Body of pancreas (tissue), 4 donors: ENCODE results near the gene ARMH1. TPM values are rescaled to one million over a fixed set of nuclear protein-coding genes. Genes with fewer than 3 reads are reported as not detected.

Experiments used
- ATAC-seq: fragments of 150-250 bp; one replicate; pipeline ENCODE4 v1.9.1; 2016
- DNase-seq, 4 donors: peaks; one replicate each; pipeline ENCODE4 v3.0.0-alpha.2; 2019
- H3K27ac ChIP-seq, 4 donors: fragments of 200-600 bp; sonication (generic); 1 replicate in 3 of 4; 2 replicates in 1 of 4; pipeline versions ENCODE4 v1.5.1 to v1.6.1; 2016 to 2019; ENCODE audit warnings: mild to moderate bottlenecking in 1 of 4, mixed read lengths in 1 of 4, moderate library complexity in 1 of 4
- H3K27me3 ChIP-seq, 2 donors: fragments of 200-600 bp; sonication (generic); one replicate each; pipeline ENCODE4 v1.6.0; 2016; ENCODE audit warnings: mild to moderate bottlenecking in 1 of 2
- H3K36me3 ChIP-seq, 2 donors: fragments of 200-600 bp; sonication (generic); replicated peaks in 1 of 2; 2 replicates each; pipeline ENCODE4 v1.5.1; 2016; ENCODE audit warnings: low read depth in 2 of 2; ENCODE audit not compliant: insufficient read depth in 1 of 2
- H3K4me1 ChIP-seq: fragments of 200-600 bp; sonication (generic); one replicate; pipeline ENCODE4 v1.6.0; 2016
- H3K4me3 ChIP-seq, 2 donors: fragments of 200-600 bp; sonication (generic); 1 replicate in 1 of 2; 2 replicates in 1 of 2; pipeline ENCODE4 v1.5.1; 2016 to 2019
- H3K9me3 ChIP-seq, 3 donors: fragments of 200-600 bp; sonication (generic); 1 replicate in 2 of 3; 2 replicates in 1 of 3; pipeline ENCODE4 v1.5.1; 2016
- CTCF ChIP-seq, 7 experiments: fragments of 450-650 bp in 4 of 7; fragments of 200-600 bp in 3 of 7; sonication (generic) in 3 of 7; IDR thresholded peaks; one replicate each; pipeline ENCODE4 v1.5.1; 2016 to 2019; ENCODE audit warnings: antibody characterized with exemption in 7 of 7
- POLR2A ChIP-seq, 3 donors: fragments of 450-650 bp; IDR thresholded peaks; one replicate each; pipeline ENCODE4 v1.6.1; 2016; ENCODE audit warnings: antibody characterized with exemption in 3 of 3, mild to moderate bottlenecking in 2 of 3
- WGBS, 2 donors: methylation state at CpG; one replicate each; pipeline ENCODE4 v1.1.5; 2017; 5-methylcytosine and 5-hydroxymethylcytosine counted together
- intact Hi-C: fragments of 100-400 bp; cut with DNase I; formaldehyde crosslinking; loops from one replicate; pipeline ENCODE4 v1.15.1; 2023
- total RNA-seq, 2 donors: library from RNA; depleted of rRNA; stranded (reverse); fragments of >200 nt; gene quantifications; one replicate each; pipeline ENCODE4 v1.1.0, GENCODE V29; 2016

ARMH1 gene
- total RNA-seq, 2 donors from 2014 or later, result 1.0 TPM; not detected in 1

- Histone ChIP-seq H3K27ac (no peak overlapping the region), H3K4me1 (no peaks in the 10 kb centered on the region), H3K36me3 (no peaks in the 10 kb centered on the region), H3K27me3 (no peaks in the 10 kb centered on the region), H3K4me3 (no peak overlapping the region), H3K9me3 (no peaks in the 10 kb centered on the region)
- intact Hi-C loops, result no loop called here
- ATAC-seq, result no peak
- TF ChIP-seq CTCF (IDR thresholded peaks at IDR 0.05) (no peak), POLR2A (IDR thresholded peaks at IDR 0.05) (no peak)
- 82 to 94% methylated on average over 1 of the region's 1 CpG for WGBS, 2 donors
- DNase-seq, result no peak
Measured at GRCh38 chr1:44700573-44700972, 26.1 kb downstream of the ARMH1 start.

- WGBS, 2 donors, result 73 to 75% methylated on average over 7 of the region's 7 CpGs
- Histone ChIP-seq H3K4me1 (no peaks in the 10 kb centered on the region), H3K27me3 (no peaks in the 10 kb centered on the region), H3K36me3 (no peaks in the 10 kb centered on the region), H3K9me3 (no peaks in the 10 kb centered on the region), H3K27ac (no peak overlapping the region), H3K4me3 (no peak overlapping the region)
- intact Hi-C loops, result no loop called here
- DNase-seq (no peak), ATAC-seq (no peak)
- TF ChIP-seq POLR2A (IDR thresholded peaks at IDR 0.05), result no peak
- no peak for TF ChIP-seq CTCF (IDR thresholded peaks at IDR 0.05)
Measured at GRCh38 chr1:44701141-44701573, 26.6 kb downstream of the ARMH1 start.

- Histone ChIP-seq H3K4me3 (no peak overlapping the region), H3K27ac (no peak overlapping the region), H3K27me3 (no peaks in the 10 kb centered on the region), H3K9me3 (no peaks in the 10 kb centered on the region), H3K4me1 (peaks cover 7% of the 10 kb centered on the region), H3K36me3 (no peaks in the 10 kb centered on the region)
- intact Hi-C loops, result no loop called here
- DNase-seq (no peak), ATAC-seq (no peak)
- no peak for TF ChIP-seq POLR2A (IDR thresholded peaks at IDR 0.05)
- TF ChIP-seq CTCF (IDR thresholded peaks at IDR 0.05), result no peak
- WGBS, 2 donors, result 69 to 82% methylated on average over 6 of the region's 6 CpGs
Measured at GRCh38 chr1:44705470-44705869, 31.0 kb downstream of the ARMH1 start.

GRCh38 chr1:44705938-44706337 lies 31.4 kb downstream of the ARMH1 start:
- DNase-seq (no peak), ATAC-seq (no peak)
- Histone ChIP-seq H3K27me3 (no peaks in the 10 kb centered on the region), H3K4me3 (no peak overlapping the region), H3K27ac (no peak overlapping the region), H3K36me3 (no peaks in the 10 kb centered on the region), H3K9me3 (no peaks in the 10 kb centered on the region), H3K4me1 (peaks cover 7% of the 10 kb centered on the region)
- TF ChIP-seq POLR2A (IDR thresholded peaks at IDR 0.05) (no peak), CTCF (IDR thresholded peaks at IDR 0.05) (no peak)
- WGBS, 2 donors, result 69 to 73% methylated on average over 2 of the region's 2 CpGs
- intact Hi-C loops, result no loop called here

- DNase-seq (no peak), ATAC-seq (no peak)
- H3K4me1 ChIP-seq, result peaks cover 7% of the 10 kb centered on the region
- H3K27ac ChIP-seq, result no peak overlapping the region
- no peak overlapping the region for H3K4me3 ChIP-seq
- intact Hi-C loops, result no loop called here
- H3K9me3 ChIP-seq, result no peaks in the 10 kb centered on the region
- 63 to 86% methylated on average over 4 to 6 of the region's 6 CpGs for WGBS, 2 donors
- TF ChIP-seq CTCF (IDR thresholded peaks at IDR 0.05), result no peak
- TF ChIP-seq POLR2A (IDR thresholded peaks at IDR 0.05), result no peak
- H3K36me3 ChIP-seq, result no peaks in the 10 kb centered on the region
- H3K27me3 ChIP-seq, result no peaks in the 10 kb centered on the region
Measured at GRCh38 chr1:44707112-44707881, 32.8 kb downstream of the ARMH1 start.
